HepG2 (cell line): ENCODE measurements around the gene KMT5C. TPM values are rescaled to one million over a fixed set of nuclear protein-coding genes. Genes with fewer than 3 reads are reported as not detected.

ENCODE experiments used
- ATAC-seq: fragments of 200-7000 bp; cut with Tn5 transposase; 3 replicates; pipeline ENCODE4 v1.9.1; 2020; ENCODE audit warnings: mild to moderate bottlenecking, moderate library complexity
- BruUV-seq: library from RNA; stranded (reverse); fragments of 400-500 nt; replicated peaks from 2 replicates; lab custom pipeline; 2021; lab: Mats Ljungman, UMichigan
- CTCF ChIA-PET: fragments of 300-600 bp; formaldehyde crosslinking; extraction: SDS; loops from one replicate; lab custom pipeline; 2021; ENCODE audit warnings: low total read pairs, inconsistent platforms, low intra/inter-chr PET ratio; lab: Yijun Ruan, JAX
- POLR2A ChIA-PET: fragments of 350-600 bp; sonication (Branson Sonifier 250); formaldehyde crosslinking; loops from one replicate; lab custom pipeline; 2020; ENCODE audit warnings: antibody characterized with exemption, inconsistent platforms; lab: Yijun Ruan, JAX
- DNase-seq: peaks from one replicate; pipeline ENCODE4 v3.0.0-alpha.2; 2015; ENCODE audit warnings: low spot score
- FAIRE-seq: peaks from 3 replicates; lab custom pipeline; 2011; peaks lifted over from hg19 to GRCh38; lab: Jason Lieb, UNC
- H2AFZ ChIP-seq: one replicate; pipeline ENCODE4 v1.6.1; 2011; ENCODE audit warnings: low read length, inconsistent platforms
- H3K27ac ChIP-seq: fragments of 300-600 bp; 3 replicates; pipeline ENCODE4 v1.8.0; 2011; ENCODE audit warnings: mixed run types, mild to moderate bottlenecking, mixed read lengths, low read length, inconsistent platforms; ENCODE audit not compliant: insufficient read depth; ENCODE audit errors: extremely low read length
- H3K27me3 ChIP-seq, 2 experiments: fragments of 200-600 bp in 1 of 2; 2 replicates in 1 of 2; 3 replicates in 1 of 2; pipeline versions ENCODE4 v1.6.0 to v1.8.0; 2011; ENCODE audit warnings: low read length in 2 of 2, mild to moderate bottlenecking in 2 of 2, moderate library complexity in 2 of 2, inconsistent platforms in 1 of 2; ENCODE audit not compliant: insufficient read depth in 2 of 2, control insufficient read depth in 1 of 2
- H3K36me3 ChIP-seq, 2 experiments: fragments of 200-600 bp in 1 of 2; replicated peaks in 1 of 2; 2 replicates in 1 of 2; 3 replicates in 1 of 2; pipeline versions ENCODE4 v1.5.1 to v1.8.0; 2011; ENCODE audit warnings: low read length in 2 of 2, inconsistent platforms in 1 of 2; ENCODE audit not compliant: insufficient read depth in 2 of 2, control insufficient read depth in 1 of 2
- H3K4me1 ChIP-seq: 2 replicates; pipeline ENCODE4 v1.5.1; 2012; ENCODE audit warnings: low read length, inconsistent platforms; ENCODE audit not compliant: insufficient read depth
- H3K4me2 ChIP-seq: 2 replicates; pipeline ENCODE4 v1.6.0; 2011; ENCODE audit warnings: low read depth, low read length, inconsistent platforms
- H3K4me3 ChIP-seq, 3 experiments: fragments of 200-600 bp in 1 of 3; sonication (generic), shearing (Covaris generic) in 1 of 3; replicated peaks in 1 of 3; 2 replicates each; pipeline ENCODE4 v1.5.1; 2011 to 2016; ENCODE audit warnings: low read length in 3 of 3, inconsistent platforms in 2 of 3, low read depth in 2 of 3, mild to moderate bottlenecking in 2 of 3, control low read depth in 1 of 3, mixed read lengths in 1 of 3; ENCODE audit not compliant: insufficient read depth in 1 of 3
- H3K79me2 ChIP-seq: one replicate; pipeline ENCODE4 v1.6.1; 2011; ENCODE audit warnings: low read length, inconsistent platforms; ENCODE audit not compliant: insufficient read depth
- H3K9ac ChIP-seq: 2 replicates; pipeline ENCODE4 v1.6.0; 2011; ENCODE audit warnings: mild to moderate bottlenecking, low read depth, low read length, inconsistent platforms; ENCODE audit not compliant: insufficient read depth
- H3K9me3 ChIP-seq: 2 replicates; pipeline ENCODE4 v1.5.1; 2012; ENCODE audit warnings: mild to moderate bottlenecking, low read length
- H4K20me1 ChIP-seq: 2 replicates; pipeline ENCODE4 v1.6.0; 2011; ENCODE audit warnings: inconsistent platforms, mild to moderate bottlenecking, low read length, moderate library complexity; ENCODE audit not compliant: insufficient read depth
- ARNT2 ChIP-seq: sonication (generic); formaldehyde crosslinking; IDR thresholded peaks from 2 replicates; pipeline ENCODE4 v1.8.0; 2022; ENCODE audit warnings: mild to moderate bottlenecking, low read depth, missing genetic modification reagents, moderate library complexity
- CEBPB ChIP-seq: IDR thresholded peaks from 2 replicates; pipeline ENCODE4 v1.6.1; 2011; ENCODE audit warnings: low read depth, low read length, improper control_type of control experiment, borderline replicate concordance
- CEBPG ChIP-seq: IDR thresholded peaks from 2 replicates; pipeline ENCODE4 v1.6.1; 2016
- CTCF ChIP-seq: sonication (generic); formaldehyde crosslinking; IDR thresholded peaks from 2 replicates; pipeline ENCODE4 v1.5.0; 2020; ENCODE audit warnings: mild to moderate bottlenecking, missing genetic modification reagents, moderate library complexity
- HDAC2 ChIP-seq: sonication (generic); formaldehyde crosslinking; IDR thresholded peaks from 2 replicates; pipeline ENCODE4 v1.4.0; 2020; ENCODE audit warnings: missing genetic modification reagents
- RNF219 ChIP-seq: sonication (generic); formaldehyde crosslinking; IDR thresholded peaks from 2 replicates; pipeline ENCODE4 v1.5.0; 2020; ENCODE audit warnings: mild to moderate bottlenecking, missing genetic modification reagents
- ZMYM3 ChIP-seq: sonication (generic); formaldehyde crosslinking; IDR thresholded peaks from 2 replicates; pipeline ENCODE4 v1.5.1; 2020; ENCODE audit warnings: mild to moderate bottlenecking, missing genetic modification reagents
- ZNF121 ChIP-seq: sonication (generic); formaldehyde crosslinking; IDR thresholded peaks from 2 replicates; pipeline ENCODE4 v1.5.0; 2020; ENCODE audit warnings: mild to moderate bottlenecking, missing genetic modification reagents
- ZNF138 ChIP-seq: sonication (generic); formaldehyde crosslinking; IDR thresholded peaks from 2 replicates; pipeline ENCODE4 v1.5.0; 2020; ENCODE audit warnings: mild to moderate bottlenecking, low read depth, missing genetic modification reagents
- ZSCAN22 ChIP-seq: sonication (generic); formaldehyde crosslinking; IDR thresholded peaks from 2 replicates; pipeline ENCODE4 v1.4.0; 2020; ENCODE audit warnings: mild to moderate bottlenecking, missing genetic modification reagents
- ZSCAN30 ChIP-seq: sonication (generic); formaldehyde crosslinking; IDR thresholded peaks from 2 replicates; pipeline ENCODE4 v1.5.0; 2020; ENCODE audit warnings: mild to moderate bottlenecking, missing genetic modification reagents
- WGBS: methylation state at CpG from one replicate; pipeline ENCODE4 v1.1.6; 2017; ENCODE audit warnings: low lambda C conversion rate; 5-methylcytosine and 5-hydroxymethylcytosine counted together
- in situ Hi-C: cut with HindIII; loops from 2 replicates; pipeline ENCODE4 v1.10.0; 2017; ENCODE audit warnings: low pct_unique_long_range_greater_than_20kb; ENCODE audit not compliant: extremely low pct_ligation_motif_present
- intact Hi-C: fragments of 100-400 bp; cut with micrococcal nuclease; formaldehyde crosslinking; loops from one replicate; pipeline ENCODE4 v1.10.0; 2022; ENCODE audit not compliant: unreplicated experiment
- polyA plus RNA-seq, 8 experiments: library from polyadenylated mRNA; depleted of rRNA in 3 of 8; stranded (reverse) in 7 of 8; unstranded in 1 of 8; fragments of >200 nt; fragmentation: Illumina TruSeq in 4 of 8; extraction: Trizol in 4 of 8; gene quantifications; 2 replicates each; pipeline versions ENCODE4 v1.2.1 to v1.2.3, GENCODE V29; 2011 to 2016; ENCODE audit warnings: low read depth in 4 of 8, missing spikeins in 1 of 8, mixed read lengths in 1 of 8; ENCODE audit not compliant: insufficient read depth in 1 of 8
- total RNA-seq, 5 experiments: library from RNA; depleted of rRNA; stranded (reverse); fragments of >200 nt; fragmentation: Illumina TruSeq; extraction: Trizol; gene quantifications; 2 replicates each; pipeline ENCODE4 v1.2.3, GENCODE V29; 2016; ENCODE audit warnings: low read depth in 1 of 5

Gene KMT5C
- total and polyA plus RNA-seq, 2 of the 13 experiments (the other 11 are each of a cell fraction or from before 2014, with no cell fraction given): 5.5 to 9.0 TPM

- in situ Hi-C loops: no loop called here
- DNase-seq: no peak
Measured at GRCh38 chr19:55391702-55392615, 52.3 kb downstream of the KMT5C start.

More at GRCh38 chr19:55391702-55392615, 52.3 kb downstream of the KMT5C start:
- peaks cover 53% of the 10 kb centered on the region for H3K4me1 ChIP-seq
- whole genome bisulfite sequencing: 82% methylated on average over 18 of the region's 18 CpGs
- peaks cover 36% of the 10 kb centered on the region for H4K20me1 ChIP-seq
- no peaks in the 10 kb centered on the region for H3K27me3 ChIP-seq
- peak overlapping the region; percentile 22 for H3K27ac ChIP-seq
- TF ChIP-seq CTCF (CRISPR knock-in tag): no peak
- no peak for TF ChIP-seq ZSCAN30 (CRISPR knock-in tag)
- TF ChIP-seq ZSCAN22: no peak
- no peak for TF ChIP-seq RNF219 (CRISPR knock-in tag)
- peak; percentile 54; the same call in 1 of the 2 replicates for TF ChIP-seq CEBPB
- TF ChIP-seq ZMYM3 (CRISPR knock-in tag): 0 out of 2 replicates have a peak, but pooled peaks have one; percentile 2
- no peak for TF ChIP-seq ARNT2 (CRISPR knock-in tag)
- TF ChIP-seq HDAC2 (CRISPR knock-in tag): no peak
- peak; percentile 31; the same call in 1 of the 2 replicates for TF ChIP-seq CEBPG
- TF ChIP-seq ZNF121 (CRISPR knock-in tag): 0 out of 2 replicates have a peak, but pooled peaks have one; percentile 31
- no peak for TF ChIP-seq ZNF138 (CRISPR knock-in tag)
- peaks cover 16 to 31% of the 10 kb centered on the region in 2 experiments for H3K36me3 ChIP-seq
- FAIRE-seq: no peak
- peaks cover 15% of the 10 kb centered on the region for H3K79me2 ChIP-seq
- H3K9me3 ChIP-seq: no peaks in the 10 kb centered on the region
- ChIA-PET POLR2A (interaction anchor here (1.3 to 9.7 kb wide), 2 partner anchors 15 to 53 kb away, joined by 3 to 62 read pairs; partner anchors contain the start of gene UBE2S), CTCF (no interaction called here)
- no peak for ATAC-seq
- no peak overlapping the region for H2AFZ ChIP-seq
- H3K9ac ChIP-seq: no peak overlapping the region
- BruUV-seq: no TSS peak
- no peak overlapping the region for H3K4me2 ChIP-seq
- intact Hi-C loops: no loop called here
- H3K4me3 ChIP-seq: no peak overlapping the region
